HepG2 (cell line): ENCODE results near the gene EEIG1. TPM values are rescaled to one million over a fixed set of nuclear protein-coding genes. Genes with fewer than 3 reads are reported as not detected.

Source experiments
- MTA3 ChIP-seq: sonication (generic); formaldehyde crosslinking; IDR thresholded peaks from 2 replicates; pipeline ENCODE4 v1.4.0; 2020; ENCODE audit warnings: missing genetic modification reagents
- NFYB ChIP-seq: sonication (generic); formaldehyde crosslinking; IDR thresholded peaks from 2 replicates; pipeline ENCODE4 v1.4.0; 2020; ENCODE audit warnings: missing genetic modification reagents
- ONECUT2 ChIP-seq: sonication (generic); formaldehyde crosslinking; IDR thresholded peaks from 2 replicates; pipeline ENCODE4 v1.4.0; 2020; ENCODE audit warnings: missing genetic modification reagents
- PHB2 ChIP-seq: fragments of 450-650 bp; IDR thresholded peaks from 2 replicates; pipeline ENCODE4 v1.6.1; 2018; ENCODE audit not compliant: partially characterized antibody
- PLRG1 ChIP-seq: fragments of 450-650 bp; conservative IDR thresholded peaks from 2 replicates; pipeline ENCODE4 v1.6.1; 2016
- RARG ChIP-seq: sonication (generic); formaldehyde crosslinking; IDR thresholded peaks from 2 replicates; pipeline ENCODE4 v1.4.0; 2020; ENCODE audit warnings: low read depth, mild to moderate bottlenecking, missing genetic modification reagents
- SRF ChIP-seq: IDR thresholded peaks from 2 replicates; pipeline ENCODE4 v1.6.1; 2011; ENCODE audit warnings: mild to moderate bottlenecking, low read depth, low read length, moderate library complexity
- ZEB1 ChIP-seq: IDR thresholded peaks from 2 replicates; pipeline ENCODE4 v1.6.1; 2012; ENCODE audit warnings: mild to moderate bottlenecking, low read depth, inconsistent platforms; ENCODE audit not compliant: insufficient replicate concordance
- ZNF121 ChIP-seq: sonication (generic); formaldehyde crosslinking; IDR thresholded peaks from 2 replicates; pipeline ENCODE4 v1.5.0; 2020; ENCODE audit warnings: mild to moderate bottlenecking, missing genetic modification reagents
- ZNF263 ChIP-seq: sonication (generic); formaldehyde crosslinking; IDR thresholded peaks from 2 replicates; pipeline ENCODE4 v1.4.0; 2020; ENCODE audit warnings: missing genetic modification reagents
- ZNF282 ChIP-seq: fragments of 450-650 bp; IDR thresholded peaks from 2 replicates; pipeline ENCODE4 v1.6.1; 2018; ENCODE audit not compliant: partially characterized antibody
- ZNF503 ChIP-seq: sonication (generic); formaldehyde crosslinking; IDR thresholded peaks from 2 replicates; pipeline ENCODE4 v1.4.0; 2020; ENCODE audit warnings: missing genetic modification reagents
- ZNF549 ChIP-seq: sonication (generic); formaldehyde crosslinking; IDR thresholded peaks from 2 replicates; pipeline ENCODE4 v1.5.0; 2020; ENCODE audit warnings: missing genetic modification reagents
- ZNF639 ChIP-seq: conservative IDR thresholded peaks from 2 replicates; pipeline ENCODE4 v1.6.1; 2018; ENCODE audit warnings: missing genetic modification reagents
- ZNF644 ChIP-seq: IDR thresholded peaks from 2 replicates; pipeline ENCODE4 v1.6.1; 2016; ENCODE audit warnings: low read depth
- ZNF724P ChIP-seq: sonication (generic); formaldehyde crosslinking; IDR thresholded peaks from 2 replicates; pipeline ENCODE4 v1.8.0; 2022; ENCODE audit warnings: missing genetic modification reagents, borderline replicate concordance
- ZNF788 ChIP-seq: sonication (generic); formaldehyde crosslinking; IDR thresholded peaks from 2 replicates; pipeline ENCODE4 v1.5.0; 2020; ENCODE audit warnings: mild to moderate bottlenecking, missing genetic modification reagents, borderline replicate concordance
- ZNF841 ChIP-seq: sonication (generic); formaldehyde crosslinking; IDR thresholded peaks from 2 replicates; pipeline ENCODE4 v1.8.1; 2023; ENCODE audit warnings: missing genetic modification reagents, borderline replicate concordance
- ZSCAN12 ChIP-seq: sonication (generic); formaldehyde crosslinking; IDR thresholded peaks from 2 replicates; pipeline ENCODE4 v1.9.0; 2021; ENCODE audit warnings: mild to moderate bottlenecking, missing genetic modification reagents
- polyA plus RNA-seq, 8 experiments: library from polyadenylated mRNA; depleted of rRNA in 3 of 8; stranded (reverse) in 7 of 8; unstranded in 1 of 8; fragments of >200 nt; fragmentation: Illumina TruSeq in 4 of 8; extraction: Trizol in 4 of 8; gene quantifications; 2 replicates each; pipeline versions ENCODE4 v1.2.1 to v1.2.3, GENCODE V29; 2011 to 2016; ENCODE audit warnings: low read depth in 4 of 8, missing spikeins in 1 of 8, mixed read lengths in 1 of 8; ENCODE audit not compliant: insufficient read depth in 1 of 8
- total RNA-seq, 5 experiments: library from RNA; depleted of rRNA; stranded (reverse); fragments of >200 nt; fragmentation: Illumina TruSeq; extraction: Trizol; gene quantifications; 2 replicates each; pipeline ENCODE4 v1.2.3, GENCODE V29; 2016; ENCODE audit warnings: low read depth in 1 of 5
- TF ChIP-seq, protein P1 (sequence below): sonication (generic); formaldehyde crosslinking; IDR thresholded peaks from 2 replicates; pipeline ENCODE4 v1.4.0; 2020; ENCODE audit warnings: missing genetic modification reagents
- TF ChIP-seq, protein P2 (sequence below): sonication (generic); formaldehyde crosslinking; IDR thresholded peaks from 2 replicates; pipeline ENCODE4 v1.5.0; 2020; ENCODE audit warnings: missing genetic modification reagents
- TF ChIP-seq, protein P3 (sequence below): sonication (generic); formaldehyde crosslinking; IDR thresholded peaks from 2 replicates; pipeline ENCODE4 v1.8.1; 2023; ENCODE audit warnings: mild to moderate bottlenecking, missing genetic modification reagents, borderline replicate concordance

EEIG1 gene
- total and polyA plus RNA-seq, 2 of the 13 experiments (the other 11 are each of a cell fraction or from before 2014, with no cell fraction given) = 16.6 to 25.2 TPM

- TF ChIP-seq, protein P1, sequence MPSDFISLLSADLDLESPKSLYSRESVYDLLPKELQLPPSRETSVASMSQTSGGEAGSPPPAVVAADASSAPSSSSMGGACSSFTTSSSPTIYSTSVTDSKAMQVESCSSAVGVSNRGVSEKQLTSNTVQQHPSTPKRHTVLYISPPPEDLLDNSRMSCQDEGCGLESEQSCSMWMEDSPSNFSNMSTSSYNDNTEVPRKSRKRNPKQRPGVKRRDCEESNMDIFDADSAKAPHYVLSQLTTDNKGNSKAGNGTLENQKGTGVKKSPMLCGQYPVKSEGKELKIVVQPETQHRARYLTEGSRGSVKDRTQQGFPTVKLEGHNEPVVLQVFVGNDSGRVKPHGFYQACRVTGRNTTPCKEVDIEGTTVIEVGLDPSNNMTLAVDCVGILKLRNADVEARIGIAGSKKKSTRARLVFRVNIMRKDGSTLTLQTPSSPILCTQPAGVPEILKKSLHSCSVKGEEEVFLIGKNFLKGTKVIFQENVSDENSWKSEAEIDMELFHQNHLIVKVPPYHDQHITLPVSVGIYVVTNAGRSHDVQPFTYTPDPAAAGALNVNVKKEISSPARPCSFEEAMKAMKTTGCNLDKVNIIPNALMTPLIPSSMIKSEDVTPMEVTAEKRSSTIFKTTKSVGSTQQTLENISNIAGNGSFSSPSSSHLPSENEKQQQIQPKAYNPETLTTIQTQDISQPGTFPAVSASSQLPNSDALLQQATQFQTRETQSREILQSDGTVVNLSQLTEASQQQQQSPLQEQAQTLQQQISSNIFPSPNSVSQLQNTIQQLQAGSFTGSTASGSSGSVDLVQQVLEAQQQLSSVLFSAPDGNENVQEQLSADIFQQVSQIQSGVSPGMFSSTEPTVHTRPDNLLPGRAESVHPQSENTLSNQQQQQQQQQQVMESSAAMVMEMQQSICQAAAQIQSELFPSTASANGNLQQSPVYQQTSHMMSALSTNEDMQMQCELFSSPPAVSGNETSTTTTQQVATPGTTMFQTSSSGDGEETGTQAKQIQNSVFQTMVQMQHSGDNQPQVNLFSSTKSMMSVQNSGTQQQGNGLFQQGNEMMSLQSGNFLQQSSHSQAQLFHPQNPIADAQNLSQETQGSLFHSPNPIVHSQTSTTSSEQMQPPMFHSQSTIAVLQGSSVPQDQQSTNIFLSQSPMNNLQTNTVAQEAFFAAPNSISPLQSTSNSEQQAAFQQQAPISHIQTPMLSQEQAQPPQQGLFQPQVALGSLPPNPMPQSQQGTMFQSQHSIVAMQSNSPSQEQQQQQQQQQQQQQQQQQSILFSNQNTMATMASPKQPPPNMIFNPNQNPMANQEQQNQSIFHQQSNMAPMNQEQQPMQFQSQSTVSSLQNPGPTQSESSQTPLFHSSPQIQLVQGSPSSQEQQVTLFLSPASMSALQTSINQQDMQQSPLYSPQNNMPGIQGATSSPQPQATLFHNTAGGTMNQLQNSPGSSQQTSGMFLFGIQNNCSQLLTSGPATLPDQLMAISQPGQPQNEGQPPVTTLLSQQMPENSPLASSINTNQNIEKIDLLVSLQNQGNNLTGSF = no peak
- TF ChIP-seq ONECUT2 (CRISPR knock-in tag) (no peak), ZNF841 (no peak), PLRG1 (no peak), ZSCAN12 (no peak), ZNF788 (CRISPR knock-in tag) (no peak), ZNF282 (no peak), ZNF503 (CRISPR knock-in tag) (no peak), SRF (no peak), ZNF639 (CRISPR knock-in tag) (no peak), NFYB (CRISPR knock-in tag) (no peak), MTA3 (CRISPR knock-in tag) (no peak), ZNF121 (CRISPR knock-in tag) (no peak), RARG (no peak), ZNF644 (CRISPR knock-in tag) (0 out of 2 replicates have a peak, but pooled peaks have one; percentile 8), ZNF263 (CRISPR knock-in tag) (0 out of 2 replicates have a peak, but pooled peaks have one; percentile 7), ZNF724P (CRISPR knock-in tag) (no peak), ZNF549 (no peak), ZEB1 (no peak), PHB2 (no peak)
- TF ChIP-seq, protein P2, sequence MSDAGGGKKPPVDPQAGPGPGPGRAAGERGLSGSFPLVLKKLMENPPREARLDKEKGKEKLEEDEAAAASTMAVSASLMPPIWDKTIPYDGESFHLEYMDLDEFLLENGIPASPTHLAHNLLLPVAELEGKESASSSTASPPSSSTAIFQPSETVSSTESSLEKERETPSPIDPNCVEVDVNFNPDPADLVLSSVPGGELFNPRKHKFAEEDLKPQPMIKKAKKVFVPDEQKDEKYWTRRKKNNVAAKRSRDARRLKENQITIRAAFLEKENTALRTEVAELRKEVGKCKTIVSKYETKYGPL (CRISPR knock-in tag) = no peak
- TF ChIP-seq, protein P3, sequence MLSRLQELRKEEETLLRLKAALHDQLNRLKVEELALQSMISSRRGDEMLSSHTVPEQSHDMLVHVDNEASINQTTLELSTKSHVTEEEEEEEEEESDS (CRISPR knock-in tag) = no peak
Measured at GRCh38 chr9:127931092-127931881, 49.5 kb downstream of the EEIG1 start (continued).
